CD4-positive, alpha-beta T cell treated with Interleukin-2 at 100 ng/mL for 4 hours (primary cell): ENCODE data around the gene ANXA8.
"Not testable (repeated sequence)": the region's sequence is repeated elsewhere in the genome, so short reads cannot be mapped to it uniquely, and the experiment has no call there.

Experiments used
- DNase-seq: peaks from one replicate; pipeline ENCODE4 v3.0.0-alpha.2; 2020; ENCODE audit warnings: low spot score

Gene ANXA8, protein sequence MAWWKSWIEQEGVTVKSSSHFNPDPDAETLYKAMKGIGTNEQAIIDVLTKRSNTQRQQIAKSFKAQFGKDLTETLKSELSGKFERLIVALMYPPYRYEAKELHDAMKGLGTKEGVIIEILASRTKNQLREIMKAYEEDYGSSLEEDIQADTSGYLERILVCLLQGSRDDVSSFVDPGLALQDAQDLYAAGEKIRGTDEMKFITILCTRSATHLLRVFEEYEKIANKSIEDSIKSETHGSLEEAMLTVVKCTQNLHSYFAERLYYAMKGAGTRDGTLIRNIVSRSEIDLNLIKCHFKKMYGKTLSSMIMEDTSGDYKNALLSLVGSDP

DNA sequence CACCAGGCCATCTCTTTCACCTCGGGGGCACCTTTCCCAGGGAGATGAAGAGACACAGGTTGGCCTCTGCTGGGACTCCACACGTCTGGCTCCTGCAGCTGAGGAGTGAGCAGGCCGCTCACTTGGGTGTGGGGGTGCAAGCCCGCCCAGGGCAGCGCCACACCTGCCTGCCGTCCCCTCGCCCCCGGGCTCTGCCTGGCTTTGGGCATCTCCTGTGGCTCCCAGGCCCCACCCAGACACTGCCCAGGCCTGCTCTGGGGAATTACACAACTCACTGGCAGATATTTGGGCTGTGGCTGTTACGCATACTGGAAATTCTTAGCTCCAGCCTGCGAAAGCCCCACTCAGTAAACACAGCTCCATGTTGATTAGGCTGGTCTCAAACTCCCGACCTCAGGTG is at the start of gene ANXA8:
TSS of gene ANXA8 (minus strand) at position 193 of the 400 bp plus-strand sequence. CDS start at position 11, 182 bp downstream.
- not testable (repeated sequence) for DNase-seq

DNA sequence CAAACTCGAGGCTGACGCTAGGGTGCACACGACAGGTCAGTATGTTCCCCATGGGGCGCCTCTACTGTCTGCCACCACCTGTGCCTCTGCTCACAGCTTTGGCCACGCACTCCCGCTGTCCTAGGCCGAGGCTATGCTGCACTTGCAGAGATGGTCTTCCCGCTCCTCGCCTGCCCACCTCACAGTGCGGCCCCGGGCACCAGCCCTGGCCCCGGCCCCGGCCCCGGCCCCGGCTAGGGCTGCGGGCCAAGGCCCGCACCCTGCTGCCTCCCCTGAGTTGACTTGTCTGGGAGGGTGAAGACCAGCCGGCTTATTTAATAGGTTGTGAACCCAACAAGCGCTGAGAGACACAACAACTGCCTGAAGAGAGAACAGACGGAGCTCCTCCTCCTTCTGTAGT is 39.6 kb upstream of the ANXA8 start, which contains the start of gene AGAP9:
TSS of gene AGAP9 (minus strand) at position 164 of the 400 bp plus-strand sequence. CDS start at position 52, 112 bp downstream.
- DNase-seq: not testable (repeated sequence)

GRCh38 chr10:47502313-47502712 is 18.4 kb upstream of the ANXA8 start:
- not testable (repeated sequence) for DNase-seq

DNA sequence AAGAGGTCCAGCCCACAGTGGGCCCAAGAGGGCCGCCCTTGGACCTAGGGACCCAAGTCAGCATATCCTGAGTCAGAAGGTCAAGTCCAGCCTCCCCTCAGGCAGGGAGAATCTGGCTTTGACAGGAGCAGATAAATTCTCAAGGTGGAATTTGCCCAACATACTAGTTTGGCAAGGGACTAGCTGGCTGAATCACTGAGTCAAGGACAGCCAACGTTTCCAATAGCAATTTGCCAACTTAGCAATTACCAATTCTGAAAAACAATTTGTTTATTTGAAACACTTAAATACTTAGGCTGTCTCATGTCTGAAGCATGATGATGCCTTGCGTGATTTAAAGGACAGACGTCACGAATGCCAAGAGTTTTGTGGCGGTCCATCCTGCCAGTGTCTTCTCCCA is 10.3 kb upstream of the ANXA8 start:
- not testable (repeated sequence) for DNase-seq

GRCh38 chr10:47491600-47491999 is 7.7 kb upstream of the ANXA8 start, which contains the start of gene FAM25G:
FAM25G (minus strand) TSS chr10:47491700; CDS start chr10:47491674, 26 bp downstream.
- DNase-seq: not testable (repeated sequence)

DNA sequence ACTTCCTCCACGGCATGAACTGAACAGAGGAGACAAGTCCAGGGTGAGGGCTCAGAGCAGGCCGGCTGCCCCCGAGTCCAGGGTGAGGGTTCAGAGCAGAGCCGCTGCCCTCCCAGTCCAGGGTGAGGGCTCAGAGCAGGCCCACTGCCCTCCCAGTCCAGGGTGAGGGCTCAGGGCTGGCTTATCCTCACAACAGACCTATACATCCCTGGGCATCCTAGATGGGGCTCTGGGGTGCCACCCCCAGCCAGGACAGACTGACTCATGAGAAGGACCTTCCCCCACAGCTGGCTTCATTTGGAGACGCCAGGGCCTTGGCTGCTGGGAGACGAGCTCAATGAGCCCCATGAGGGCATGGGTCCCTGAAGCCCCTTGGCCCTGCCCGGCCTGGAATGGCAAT is 5.7 kb upstream of the ANXA8 start:
- not testable (repeated sequence) for DNase-seq

DNA sequence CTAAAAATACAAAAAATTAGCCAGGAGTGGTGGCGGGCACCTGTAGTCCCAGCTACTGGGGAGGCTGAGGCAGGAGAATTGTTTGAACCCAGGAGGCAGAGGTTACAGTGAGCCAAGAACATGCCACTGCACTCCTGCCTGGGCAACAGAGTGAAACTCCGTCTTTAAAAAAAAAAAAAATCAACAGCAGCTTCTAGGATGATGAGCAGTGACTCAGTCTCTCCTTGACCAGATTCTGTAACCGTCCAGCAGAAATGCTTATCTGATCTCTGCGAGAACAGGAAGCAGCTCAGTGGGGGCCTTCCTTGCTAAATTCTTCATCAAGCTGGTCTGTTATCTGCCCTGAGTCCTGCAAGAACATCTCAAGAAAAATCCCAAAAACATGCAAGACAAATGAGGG is 2.0 kb upstream of the ANXA8 start:
- DNase-seq: not testable (repeated sequence)

DNA sequence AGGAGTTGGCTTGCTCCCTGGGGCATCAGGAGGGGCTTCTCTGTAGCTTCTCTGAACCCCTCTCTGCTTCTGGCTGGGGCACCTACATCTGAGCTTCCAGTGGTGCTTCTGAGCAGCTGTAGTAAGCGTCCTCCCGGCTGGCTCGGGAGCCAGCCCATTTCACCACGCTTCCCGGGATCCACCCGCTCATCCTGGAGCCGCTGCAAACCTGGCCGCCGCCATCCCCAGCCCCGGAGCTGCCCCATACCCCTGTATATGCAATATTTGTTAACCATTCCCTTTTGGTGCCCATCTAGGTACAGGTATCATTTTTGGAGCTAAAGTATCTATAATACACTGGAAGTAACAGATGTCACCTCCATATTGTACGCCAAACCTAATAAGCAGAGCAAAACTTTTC is 871 bp upstream of the ANXA8 start:
- not testable (repeated sequence) for DNase-seq

DNA sequence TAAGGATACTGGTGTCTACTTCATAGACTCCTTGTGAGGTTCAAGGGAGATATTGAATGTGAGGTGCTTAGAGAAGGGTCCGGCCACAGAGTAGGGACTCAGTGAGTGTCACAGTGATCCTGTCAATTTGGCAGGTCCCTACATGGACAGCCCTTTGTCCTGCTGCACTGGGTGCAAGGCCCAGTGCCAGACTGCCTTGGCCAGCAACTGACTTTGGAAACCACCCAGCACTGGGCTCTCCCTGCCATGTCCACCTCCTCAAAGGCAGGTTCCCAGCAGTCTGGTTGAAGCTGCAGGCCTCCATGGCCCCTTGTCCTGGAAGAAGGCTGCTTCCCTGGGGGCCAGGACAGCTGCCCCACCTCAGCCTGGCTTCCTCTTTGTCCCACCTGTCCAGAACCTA is 1.5 kb downstream of the ANXA8 start:
- not testable (repeated sequence) for DNase-seq

GRCh38 chr10:47481768-47482181 is 2.1 kb downstream of the ANXA8 start:
- not testable (repeated sequence) for DNase-seq

DNA sequence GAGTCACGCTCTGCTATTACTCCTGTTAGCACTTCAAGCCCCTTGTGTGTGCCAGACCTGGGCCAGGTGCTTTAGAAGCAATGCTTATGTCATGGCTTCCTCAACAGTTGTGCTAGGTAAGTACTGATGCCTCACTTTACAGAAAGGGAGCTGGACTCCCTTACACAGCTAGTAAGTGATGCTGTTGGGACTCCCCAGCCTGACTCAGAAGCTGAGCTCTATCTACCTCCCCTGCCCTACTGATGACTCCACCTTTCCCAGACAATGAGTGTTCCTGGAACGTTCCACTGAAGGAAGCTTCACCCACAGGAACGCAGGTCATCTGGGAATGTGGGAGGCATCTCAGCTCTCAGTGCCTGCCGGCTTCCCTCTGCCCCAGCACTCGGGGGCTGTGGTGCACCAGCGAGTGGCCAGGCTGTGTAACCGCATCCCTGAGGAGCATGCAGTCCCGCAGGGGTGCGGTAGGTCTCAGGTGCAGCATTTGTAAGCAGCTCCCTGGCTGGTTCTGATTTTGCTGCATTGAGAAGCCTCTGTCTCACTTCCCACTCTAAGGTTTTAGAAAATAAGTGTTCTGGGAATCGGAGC is 2.6 kb downstream of the ANXA8 start:
- not testable (repeated sequence) for DNase-seq

DNA sequence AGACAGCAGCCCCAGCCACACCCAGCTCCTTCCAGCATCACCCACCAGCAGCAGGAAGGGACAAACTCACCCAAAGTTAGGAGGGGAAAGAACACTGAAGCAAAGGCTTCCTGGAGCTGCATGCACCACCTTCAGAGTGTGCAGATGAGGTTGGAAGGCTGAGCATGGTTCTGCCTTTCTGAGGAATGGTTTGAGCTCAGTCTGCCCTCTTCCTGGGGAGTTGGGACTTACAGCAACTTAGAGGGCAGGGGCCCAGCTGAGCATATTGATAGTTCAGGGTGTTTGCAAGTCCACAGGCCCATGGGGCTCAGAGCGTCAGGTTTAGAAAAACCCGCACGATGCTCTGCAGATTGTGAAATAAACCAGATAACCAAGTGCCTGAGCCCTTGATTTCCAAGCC is 3.8 kb downstream of the ANXA8 start:
- DNase-seq: not testable (repeated sequence)

DNA sequence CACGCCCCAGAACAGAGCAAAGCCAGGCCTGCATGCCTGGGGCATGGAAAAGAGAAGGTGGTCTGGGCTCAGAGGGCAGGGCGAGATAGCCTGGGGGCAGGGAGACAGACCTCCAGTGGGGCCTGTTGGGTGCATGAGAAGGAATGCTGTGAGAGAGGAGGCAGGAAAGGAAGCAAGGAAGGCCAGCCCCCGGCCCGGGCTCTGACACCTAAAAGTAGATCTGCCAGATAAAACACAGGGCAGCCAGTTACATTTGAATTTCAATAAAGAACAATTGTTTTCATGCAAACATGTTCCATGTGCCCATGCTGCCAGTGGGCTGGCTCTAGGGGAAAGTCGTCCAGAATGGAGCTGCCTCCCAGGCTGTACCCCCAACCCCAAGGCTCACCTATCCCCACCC is 5.8 kb downstream of the ANXA8 start:
- not testable (repeated sequence) for DNase-seq

GRCh38 chr10:47477078-47477477 is 6.8 kb downstream of the ANXA8 start:
- DNase-seq: not testable (repeated sequence)

GRCh38 chr10:47475101-47475500 is 8.8 kb downstream of the ANXA8 start:
- DNase-seq: not testable (repeated sequence)

DNA sequence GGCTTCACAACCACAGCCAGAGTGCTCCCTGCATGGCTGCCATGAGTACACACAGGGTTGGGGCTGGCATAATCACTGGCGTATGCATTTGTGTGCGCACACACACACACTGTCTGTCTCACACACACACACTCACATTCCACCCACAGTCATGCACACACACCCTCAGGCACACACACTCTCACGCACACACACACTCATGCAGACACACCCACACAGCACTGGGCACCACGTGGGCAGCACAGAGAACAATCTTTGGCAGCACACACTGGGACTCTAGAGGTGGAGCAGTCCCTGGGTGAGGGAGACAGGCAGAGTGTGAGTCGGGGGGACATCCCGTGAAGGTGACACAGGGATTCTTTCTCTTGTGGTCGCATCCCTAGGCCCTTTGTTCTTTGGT is 10.4 kb downstream of the ANXA8 start:
- not testable (repeated sequence) for DNase-seq

- DNase-seq: not testable (repeated sequence)
Measured at GRCh38 chr10:47472647-47473046, 11.3 kb downstream of the ANXA8 start.

- not testable (repeated sequence) for DNase-seq
Measured at GRCh38 chr10:47472072-47472471, 11.8 kb downstream of the ANXA8 start.

GRCh38 chr10:47468731-47469528 is 15.0 kb downstream of the ANXA8 start:
- DNase-seq: not testable (repeated sequence)

DNA sequence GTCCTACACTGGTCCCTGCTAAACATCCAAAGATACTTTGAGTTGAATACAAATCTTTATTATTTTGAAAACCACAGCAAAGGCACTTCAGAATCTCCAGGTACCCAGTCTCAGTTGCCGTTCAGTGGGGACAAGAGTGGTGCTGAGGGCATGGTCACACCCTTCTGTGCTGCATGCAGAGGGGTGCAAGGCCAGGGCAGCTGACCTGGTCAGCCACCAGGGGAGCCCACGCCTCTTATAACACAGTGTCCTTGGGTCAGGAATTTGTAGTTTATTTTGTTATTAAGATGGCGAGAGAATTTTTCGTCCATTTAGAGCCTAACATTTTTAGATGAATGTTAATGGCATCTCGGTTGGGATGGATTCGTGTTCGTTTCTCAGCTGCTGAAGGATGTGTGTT is 16.0 kb downstream of the ANXA8 start:
- not testable (repeated sequence) for DNase-seq

GRCh38 chr10:47467458-47467857 is 16.5 kb downstream of the ANXA8 start:
- DNase-seq: not testable (repeated sequence)

DNA sequence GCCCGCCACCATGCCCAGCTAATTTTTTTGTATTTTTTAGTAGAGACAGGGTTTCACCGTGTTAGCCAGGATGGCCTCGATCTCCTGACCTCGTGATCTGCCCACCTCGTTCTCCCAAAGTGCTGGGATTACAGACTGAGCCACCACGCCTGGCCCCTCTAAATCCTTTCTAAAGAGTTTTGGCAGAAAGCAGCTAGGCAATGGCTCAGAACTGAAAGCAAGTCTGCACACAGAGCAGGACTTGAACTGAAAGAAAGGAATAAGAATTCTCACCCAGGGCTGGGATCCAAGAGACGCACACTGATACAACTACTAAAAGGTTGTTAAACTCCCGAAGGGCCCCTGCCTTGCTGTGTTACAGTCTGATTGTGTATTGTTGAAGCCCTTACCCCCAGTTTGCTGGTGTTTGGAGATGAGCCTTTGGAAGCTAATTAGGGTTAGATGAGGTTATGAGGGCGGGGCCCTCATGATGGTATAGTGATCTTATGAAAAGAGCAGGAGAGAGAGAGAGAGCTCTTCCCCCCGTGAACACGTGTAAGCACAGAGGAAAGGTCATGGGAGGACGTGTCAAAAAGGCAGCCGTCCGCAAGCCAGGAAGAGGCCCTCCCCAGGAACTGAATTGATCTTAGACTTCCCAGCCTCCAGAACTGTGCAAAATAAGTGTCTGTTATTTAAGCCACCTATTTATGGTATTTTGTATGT is 18.5 kb downstream of the ANXA8 start:
- not testable (repeated sequence) for DNase-seq
